ENCODE measurements around the gene SPTB. TPM values are rescaled to one million over a fixed set of nuclear protein-coding genes. Genes with fewer than 3 reads are reported as not detected.

SPTB gene
- total RNA-seq, 1 experiment from 2014 or later: 0.13 TPM

DNA sequence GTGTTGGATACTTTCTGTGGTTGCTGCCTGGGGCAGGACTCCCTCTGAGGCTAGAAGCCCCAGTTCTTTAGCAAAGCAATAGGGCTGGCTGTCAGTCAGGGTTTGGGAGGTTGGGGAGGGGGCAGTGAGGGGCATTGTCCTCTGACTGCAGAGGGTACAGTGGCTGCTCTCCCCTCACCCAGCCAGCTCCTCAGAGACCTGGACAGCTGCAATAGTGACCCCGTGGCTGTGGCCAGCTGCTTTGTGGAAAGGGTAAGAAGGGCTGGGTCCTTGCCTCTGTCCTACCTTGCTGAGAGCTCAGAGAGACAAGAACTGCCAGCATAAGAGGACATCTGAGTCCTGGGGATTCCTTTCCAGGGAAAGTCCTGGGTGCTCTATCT, 149.7 kb downstream of the SPTB start:
- H3K4me3 ChIP-seq: no peak overlapping the region
- no peaks in the 10 kb centered on the region for H3K36me3 ChIP-seq
- no peaks in the 10 kb centered on the region for H3K27me3 ChIP-seq
- no peak for DNase-seq
- H3K9me3 ChIP-seq: no peaks in the 10 kb centered on the region

DNA sequence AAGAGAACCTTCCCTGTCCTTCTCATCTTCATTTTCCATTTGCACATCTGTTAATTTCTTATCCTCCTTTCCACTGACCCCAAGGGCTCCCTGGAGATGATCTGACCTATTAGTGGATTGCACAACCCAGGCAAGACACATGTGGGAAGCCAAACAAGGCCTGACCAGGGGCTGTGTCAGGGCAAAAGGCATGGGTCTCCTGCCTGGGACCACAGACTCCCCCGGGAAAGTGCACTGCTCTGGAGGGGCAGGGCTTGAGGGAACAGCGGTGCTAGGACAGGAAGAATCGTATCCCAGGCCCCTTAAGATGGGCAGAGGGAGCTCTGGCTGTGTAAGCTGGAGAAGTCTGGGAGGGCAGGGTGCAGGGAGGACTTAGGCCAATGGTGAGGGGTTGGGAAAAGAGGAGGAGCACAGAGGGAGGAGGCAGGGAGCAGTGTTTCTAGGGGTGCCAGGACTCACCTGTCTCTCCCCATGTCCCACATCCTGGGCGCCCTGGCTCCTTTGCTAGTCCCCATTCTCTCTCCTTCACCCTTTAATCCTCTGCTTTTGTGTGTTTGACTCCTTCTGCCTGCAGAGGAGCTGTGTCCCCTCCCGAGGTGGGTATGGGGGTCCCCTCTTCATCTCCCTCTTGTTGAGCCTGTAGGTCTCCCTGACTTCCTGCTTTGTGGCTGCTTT, 150.2 kb downstream of the SPTB start:
- DNase-seq: no peak
- Histone ChIP-seq H3K36me3 (no peaks in the 10 kb centered on the region), H3K9me3 (no peaks in the 10 kb centered on the region), H3K4me3 (no peak overlapping the region), H3K27me3 (no peaks in the 10 kb centered on the region)

DNA sequence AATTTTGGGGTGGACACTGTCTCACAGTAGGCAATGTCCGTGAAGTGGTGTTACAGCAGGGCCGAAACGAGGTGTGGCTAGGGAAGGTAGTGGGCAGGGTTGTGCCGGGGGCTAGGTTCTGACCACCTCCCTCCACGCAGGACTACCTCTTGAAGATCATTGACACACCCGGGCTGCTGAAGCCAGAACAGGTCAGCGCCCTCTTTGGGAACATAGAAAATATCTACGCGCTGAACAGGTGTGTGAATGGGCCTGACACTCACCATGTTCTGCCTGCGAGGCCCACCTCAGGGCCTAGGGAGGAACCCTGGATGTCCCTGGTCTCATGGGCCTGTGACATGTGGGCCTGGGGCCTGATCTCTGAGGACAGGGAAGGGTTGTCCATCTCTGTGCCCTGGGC, 150.9 kb downstream of the SPTB start:
- no peak overlapping the region for H3K4me3 ChIP-seq

DNA sequence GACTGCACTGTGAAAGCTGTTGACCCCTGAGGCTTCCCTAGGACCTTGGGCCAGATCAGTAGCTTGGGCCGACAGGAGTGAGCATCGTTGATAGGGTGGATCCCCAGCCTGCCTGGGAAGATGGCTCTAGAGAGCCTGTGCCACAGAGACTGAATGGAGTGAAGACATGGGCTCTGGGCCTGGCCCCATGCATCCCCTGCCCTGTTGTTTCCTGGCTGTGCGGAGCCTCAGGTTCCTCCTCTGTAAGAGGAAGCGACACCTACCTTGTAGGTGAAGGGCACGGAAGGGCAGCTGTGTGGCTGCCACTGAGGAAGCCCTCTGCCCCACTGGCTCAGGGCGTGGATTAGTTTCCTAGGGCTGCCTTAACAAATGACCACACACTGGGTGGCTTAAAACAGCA, 151.6 kb downstream of the SPTB start:
- DNase-seq: no peak
- Histone ChIP-seq H3K4me3 (no peak overlapping the region), H3K9me3 (no peaks in the 10 kb centered on the region), H3K36me3 (no peaks in the 10 kb centered on the region), H3K27me3 (no peaks in the 10 kb centered on the region)

More for the DNA sequence above, 150.9 kb downstream of the SPTB start:
- DNase-seq: no peak
- no peaks in the 10 kb centered on the region for H3K36me3 ChIP-seq
- H3K27me3 ChIP-seq: no peaks in the 10 kb centered on the region
- H3K9me3 ChIP-seq: no peaks in the 10 kb centered on the region

DNA sequence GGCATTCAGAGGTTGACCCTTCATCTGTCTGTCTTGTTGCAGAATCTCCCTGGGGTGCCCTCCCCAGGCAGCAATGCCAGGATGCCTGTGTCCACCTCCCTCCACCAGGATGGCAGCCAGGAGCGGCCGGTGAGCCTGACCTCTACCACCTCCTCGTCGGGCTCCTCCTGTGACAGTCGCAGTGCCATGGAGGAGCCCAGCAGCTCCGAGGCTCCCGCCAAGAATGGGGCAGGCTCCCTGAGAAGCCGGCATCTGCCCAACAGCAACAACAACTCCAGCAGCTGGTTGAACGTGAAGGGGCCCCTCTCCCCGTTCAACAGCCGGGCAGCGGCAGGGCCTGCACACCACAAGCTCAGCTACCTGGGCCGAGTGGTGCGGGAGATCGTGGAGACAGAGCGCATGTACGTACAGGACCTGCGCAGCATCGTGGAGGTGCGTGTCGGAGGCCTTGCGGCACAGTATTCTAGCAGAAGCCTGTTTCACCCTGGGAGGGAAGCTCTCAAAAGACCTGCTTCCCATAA, 152.1 kb downstream of the SPTB start:
- Histone ChIP-seq H3K36me3 (no peaks in the 10 kb centered on the region), H3K27me3 (no peaks in the 10 kb centered on the region), H3K9me3 (no peaks in the 10 kb centered on the region), H3K4me3 (no peak overlapping the region)
- no peak for DNase-seq

DNA sequence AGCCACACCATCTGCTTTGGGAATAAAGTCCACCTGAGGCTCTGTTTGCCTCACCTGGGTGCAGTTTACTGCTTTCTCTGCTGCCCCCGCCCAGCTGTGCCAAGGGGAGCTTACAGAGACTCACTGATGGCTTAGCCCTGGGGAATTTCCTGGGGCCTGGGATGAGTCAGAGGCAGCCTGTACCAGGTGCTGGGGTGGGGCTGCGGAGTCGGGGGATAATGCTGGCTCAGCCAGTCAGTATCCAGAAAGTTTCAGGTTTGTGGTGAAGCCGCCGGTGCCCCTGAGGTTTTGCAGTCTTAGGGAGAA, 153.2 kb downstream of the SPTB start:
- H3K27me3 ChIP-seq: no peaks in the 10 kb centered on the region
- H3K36me3 ChIP-seq: no peaks in the 10 kb centered on the region
- no peak overlapping the region for H3K4me3 ChIP-seq
- no peaks in the 10 kb centered on the region for H3K9me3 ChIP-seq
- peak; percentile 61 for DNase-seq

DNA sequence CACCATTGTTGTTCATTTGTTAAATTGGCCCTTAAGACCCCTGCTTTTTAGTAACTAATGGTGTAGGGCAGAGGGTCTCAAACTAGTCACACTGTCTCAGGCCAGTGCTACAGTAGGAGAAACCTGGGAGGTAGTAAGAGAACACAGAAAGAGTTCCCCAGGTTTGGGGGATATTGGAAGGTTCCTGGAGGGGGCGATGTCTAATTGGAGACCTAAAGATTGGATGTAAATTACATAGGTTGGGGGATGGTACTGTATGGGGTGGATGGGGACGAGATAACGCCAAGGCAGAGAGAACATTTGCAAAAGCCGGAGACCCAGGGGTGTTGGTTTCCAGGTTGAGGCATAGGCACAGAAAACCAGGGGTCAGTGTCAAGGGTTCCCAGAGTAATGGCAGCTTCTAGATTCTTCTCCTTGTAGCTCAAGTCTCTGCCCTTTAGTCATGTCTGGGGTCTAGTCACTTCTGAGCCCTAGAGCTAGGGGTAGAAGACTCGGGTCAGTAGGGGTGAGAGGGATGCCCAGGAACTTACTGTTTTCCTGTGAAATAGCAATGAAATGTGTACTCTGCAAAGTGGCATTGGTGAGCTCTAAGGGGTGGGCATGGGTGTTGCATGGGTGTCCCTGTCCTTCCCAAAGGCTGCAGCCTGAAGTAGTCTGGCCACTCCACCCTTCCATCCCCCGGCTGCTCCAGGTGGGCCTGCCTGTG, 153.7 kb downstream of the SPTB start:
- Histone ChIP-seq H3K4me3 (no peak overlapping the region), H3K9me3 (no peaks in the 10 kb centered on the region), H3K36me3 (no peaks in the 10 kb centered on the region), H3K27me3 (no peaks in the 10 kb centered on the region)
- DNase-seq: no peak

DNA sequence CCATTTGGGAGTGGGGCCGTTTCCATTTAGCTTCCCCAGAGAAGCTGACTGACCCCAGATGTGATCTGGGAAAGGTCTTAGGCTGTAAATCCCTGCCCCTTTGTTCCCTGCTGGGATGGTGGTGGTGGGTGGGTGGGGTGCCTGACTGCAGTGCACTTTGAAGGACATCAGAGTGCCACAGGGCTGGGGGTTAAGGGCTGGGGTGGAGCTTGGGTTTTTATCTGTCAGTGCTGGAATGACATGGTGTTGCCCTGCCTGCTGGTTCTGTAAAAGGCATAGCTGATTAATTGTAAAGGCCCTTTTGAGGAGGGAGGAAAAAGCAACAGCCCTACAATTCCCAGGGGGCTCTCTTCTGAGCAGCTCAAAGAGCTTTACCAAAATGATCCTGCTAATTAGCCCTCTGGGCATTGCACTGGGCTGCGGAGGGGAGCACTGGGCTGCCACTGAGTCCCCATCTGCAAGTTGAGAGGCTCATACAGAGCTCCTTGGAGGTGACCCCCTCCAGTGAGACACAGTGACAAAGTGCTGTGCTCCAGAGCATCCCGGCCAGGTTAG, 154.4 kb downstream of the SPTB start:
- no peak for DNase-seq
- no peaks in the 10 kb centered on the region for H3K9me3 ChIP-seq
- H3K4me3 ChIP-seq: no peak overlapping the region
- H3K27me3 ChIP-seq: no peaks in the 10 kb centered on the region
- H3K36me3 ChIP-seq: no peaks in the 10 kb centered on the region

DNA sequence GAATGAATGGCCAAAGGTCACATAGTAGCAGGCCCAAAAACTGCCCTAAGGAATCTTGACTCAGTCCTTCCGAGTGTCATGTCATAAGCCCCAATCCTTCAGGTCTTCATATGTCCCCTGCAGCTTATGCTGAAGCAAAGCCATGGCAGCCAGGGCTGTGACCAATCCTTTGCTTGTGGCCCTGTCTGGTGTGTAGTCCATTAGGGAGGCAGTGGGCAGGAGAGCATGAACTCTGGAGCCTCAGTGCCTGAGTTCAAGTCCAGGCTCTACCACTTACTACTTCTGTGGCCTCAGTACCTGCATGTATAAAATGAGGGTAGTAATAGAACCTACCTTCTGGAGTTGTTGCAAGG, 155.2 kb downstream of the SPTB start:
- no peaks in the 10 kb centered on the region for H3K27me3 ChIP-seq
- H3K36me3 ChIP-seq: no peaks in the 10 kb centered on the region
- no peak for DNase-seq
- H3K4me3 ChIP-seq: no peak overlapping the region
- H3K9me3 ChIP-seq: no peaks in the 10 kb centered on the region

DNA sequence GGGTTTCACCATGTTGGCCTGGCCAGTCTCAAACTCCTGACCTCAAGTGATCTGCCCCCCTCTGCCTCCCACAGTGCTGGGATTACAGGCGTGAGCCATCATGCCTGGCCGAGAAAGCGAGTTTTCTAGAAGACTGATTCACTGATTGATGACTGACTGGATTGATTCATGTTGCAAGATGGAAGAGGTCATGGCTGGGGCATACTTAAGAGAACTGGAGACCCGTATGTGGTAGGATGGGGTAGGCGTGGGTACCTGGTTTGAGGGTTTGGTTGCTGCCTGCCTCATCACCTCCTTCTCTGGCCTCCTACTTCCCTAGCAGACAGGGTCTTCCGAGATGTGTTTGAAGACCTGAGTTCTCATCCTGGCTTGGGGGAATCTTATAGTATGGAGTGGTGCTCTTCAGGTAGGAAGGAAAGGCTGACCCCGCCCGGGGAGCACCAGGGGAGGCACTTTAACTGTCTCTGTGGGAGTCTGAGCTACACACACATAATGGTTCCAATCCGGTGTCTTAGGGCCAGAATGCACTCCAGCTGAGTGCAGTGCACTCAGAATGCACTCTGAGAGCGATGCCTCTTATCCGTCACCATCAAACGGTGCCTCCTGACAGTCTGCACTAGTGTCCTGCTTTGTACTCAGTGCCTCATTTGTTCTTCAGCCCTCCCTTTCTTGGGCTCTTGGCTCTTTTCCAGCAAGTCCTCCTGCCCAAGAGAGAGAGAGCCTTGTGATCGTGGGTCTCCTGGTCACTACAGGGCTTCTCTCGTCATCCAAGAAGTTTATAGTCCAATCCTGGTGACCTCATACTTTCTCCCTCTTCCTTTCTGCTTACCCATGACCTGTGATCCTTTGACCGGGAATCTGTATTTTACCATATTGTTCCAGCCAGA, 155.8 kb downstream of the SPTB start:
- Histone ChIP-seq H3K9me3 (no peaks in the 10 kb centered on the region), H3K4me3 (no peak overlapping the region), H3K36me3 (no peaks in the 10 kb centered on the region), H3K27me3 (no peaks in the 10 kb centered on the region)
- peak; percentile 52 for DNase-seq

DNA sequence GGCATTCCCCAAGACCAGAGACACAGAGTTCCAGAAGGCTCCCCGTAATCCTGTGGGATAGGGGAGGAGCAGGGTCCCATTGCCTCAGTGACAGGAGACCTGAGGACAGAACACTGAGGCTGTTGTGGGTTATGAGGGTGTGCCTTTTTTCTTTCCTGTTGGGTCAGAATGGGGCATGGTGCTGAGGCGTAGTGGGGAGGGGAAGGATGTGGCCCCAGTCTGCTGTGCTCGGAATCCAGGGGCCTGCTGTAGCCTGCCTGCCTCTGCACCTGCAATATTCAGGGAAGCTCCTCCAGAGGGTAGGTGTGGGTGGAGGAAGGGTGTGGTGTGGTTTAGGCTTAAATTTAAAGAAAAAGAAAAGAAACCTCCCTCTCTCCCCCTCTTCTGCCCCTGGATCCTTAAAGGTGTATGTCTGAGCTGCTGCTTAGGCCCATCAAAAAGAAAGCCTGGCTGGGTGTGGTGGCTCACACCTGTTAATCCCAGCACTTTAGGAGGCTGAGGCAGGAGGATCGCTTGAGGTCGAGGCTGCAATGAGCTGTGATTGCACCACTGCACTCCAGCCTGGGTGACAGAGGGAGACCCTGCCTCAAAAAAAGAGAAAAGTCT, 156.8 kb downstream of the SPTB start:
- Histone ChIP-seq H3K4me3 (no peak overlapping the region), H3K27me3 (no peaks in the 10 kb centered on the region), H3K36me3 (no peaks in the 10 kb centered on the region), H3K9me3 (no peaks in the 10 kb centered on the region)
- no peak for DNase-seq

DNA sequence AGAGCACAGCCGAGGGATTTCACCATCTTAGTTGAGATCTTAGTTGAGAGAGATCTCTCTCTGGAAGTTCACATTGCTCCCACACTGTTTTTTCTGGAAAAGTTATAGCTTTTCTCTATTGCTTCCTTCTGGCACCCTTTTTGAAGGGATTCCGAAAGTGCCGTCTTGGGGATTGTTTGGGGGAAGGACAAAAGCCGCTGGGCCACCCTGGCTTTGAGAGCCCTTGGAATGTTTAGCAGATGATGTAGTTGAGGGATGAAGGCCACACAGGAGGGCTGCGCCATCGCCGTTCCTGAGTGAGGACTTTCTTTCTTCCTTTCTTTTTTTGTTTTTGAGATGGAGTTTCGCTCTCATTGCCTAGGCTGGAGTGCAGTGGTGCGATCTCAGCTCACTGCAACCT, 157.8 kb downstream of the SPTB start:
- DNase-seq: no peak
- H3K9me3 ChIP-seq: no peaks in the 10 kb centered on the region
- H3K36me3 ChIP-seq: no peaks in the 10 kb centered on the region
- H3K27me3 ChIP-seq: no peaks in the 10 kb centered on the region
- H3K4me3 ChIP-seq: no peak overlapping the region

DNA sequence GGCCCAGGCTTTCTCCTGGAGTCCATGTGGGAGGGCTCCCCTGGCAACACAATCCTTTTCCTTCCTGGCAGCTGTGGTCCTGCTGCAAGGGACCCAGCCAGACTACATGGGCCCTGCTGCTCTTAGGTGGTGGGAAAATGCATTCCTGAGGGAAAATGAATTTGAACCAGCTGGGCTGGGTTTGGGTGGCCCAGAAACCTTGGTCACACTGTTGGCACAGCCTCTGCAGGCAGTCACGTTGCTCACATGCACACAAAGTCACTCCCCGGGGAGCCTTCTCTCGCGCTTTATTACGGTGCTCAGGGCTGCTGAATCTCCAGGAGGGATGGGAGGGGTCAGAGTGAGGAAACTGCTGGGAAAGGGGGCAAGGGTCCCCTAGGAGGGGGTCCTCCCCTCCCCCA, 158.3 kb downstream of the SPTB start:
- peak; percentile 89 for DNase-seq

DNA sequence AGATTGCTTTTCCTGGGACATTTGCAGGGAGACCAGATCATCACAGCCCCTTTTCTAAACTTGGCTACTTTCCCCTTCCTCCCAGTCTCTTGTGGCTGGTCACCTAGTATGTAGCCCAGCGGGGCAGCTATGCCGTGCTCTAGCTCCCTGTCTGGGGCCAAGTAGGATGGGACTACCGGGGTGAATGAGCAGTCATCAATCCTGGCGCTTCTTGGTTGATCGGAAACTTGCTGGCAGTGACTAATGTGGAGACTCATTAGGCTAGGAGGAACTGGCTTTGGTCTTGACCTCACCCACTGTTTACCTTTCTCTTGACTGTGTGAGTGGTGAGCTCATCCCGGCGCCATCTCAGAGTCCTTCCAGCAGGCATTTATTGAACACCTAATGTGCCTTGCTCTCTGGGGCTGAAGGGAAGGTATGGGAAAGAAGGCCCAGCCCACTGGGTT, 159.6 kb downstream of the SPTB start:
- H3K27me3 ChIP-seq: no peaks in the 10 kb centered on the region
- no peak overlapping the region for H3K4me3 ChIP-seq
- H3K36me3 ChIP-seq: no peaks in the 10 kb centered on the region
- peak; percentile 95 for DNase-seq
- H3K9me3 ChIP-seq: no peaks in the 10 kb centered on the region

More for the DNA sequence above, 158.3 kb downstream of the SPTB start:
- no peaks in the 10 kb centered on the region for H3K9me3 ChIP-seq
- H3K4me3 ChIP-seq: no peak overlapping the region
- no peaks in the 10 kb centered on the region for H3K36me3 ChIP-seq
- no peaks in the 10 kb centered on the region for H3K27me3 ChIP-seq

DNA sequence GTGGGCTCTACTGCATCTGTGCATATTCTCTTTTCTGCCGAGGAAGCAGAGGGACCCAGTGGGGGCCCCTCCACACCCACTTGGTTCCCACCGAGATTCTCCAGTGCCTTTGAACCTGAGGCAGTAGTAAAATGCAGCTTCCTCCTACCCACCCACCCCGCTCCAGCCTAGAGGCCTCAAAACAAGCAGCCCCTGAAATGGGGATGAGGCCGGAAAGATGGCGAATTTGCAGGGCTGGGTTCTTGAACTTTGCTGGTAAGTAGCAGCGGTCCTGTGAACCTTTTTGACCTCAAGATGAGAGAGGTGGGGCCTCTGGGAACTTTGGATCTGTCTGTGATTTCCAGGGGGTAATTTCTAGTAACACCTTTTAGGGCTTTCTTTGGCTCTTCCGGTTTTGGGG, 160.1 kb downstream of the SPTB start:
- H3K27me3 ChIP-seq: no peaks in the 10 kb centered on the region
- no peak overlapping the region for H3K4me3 ChIP-seq
- H3K36me3 ChIP-seq: peaks cover 3% of the 10 kb centered on the region; the same call in 1 of the 2 replicates
- DNase-seq: no peak
- no peaks in the 10 kb centered on the region for H3K9me3 ChIP-seq

DNA sequence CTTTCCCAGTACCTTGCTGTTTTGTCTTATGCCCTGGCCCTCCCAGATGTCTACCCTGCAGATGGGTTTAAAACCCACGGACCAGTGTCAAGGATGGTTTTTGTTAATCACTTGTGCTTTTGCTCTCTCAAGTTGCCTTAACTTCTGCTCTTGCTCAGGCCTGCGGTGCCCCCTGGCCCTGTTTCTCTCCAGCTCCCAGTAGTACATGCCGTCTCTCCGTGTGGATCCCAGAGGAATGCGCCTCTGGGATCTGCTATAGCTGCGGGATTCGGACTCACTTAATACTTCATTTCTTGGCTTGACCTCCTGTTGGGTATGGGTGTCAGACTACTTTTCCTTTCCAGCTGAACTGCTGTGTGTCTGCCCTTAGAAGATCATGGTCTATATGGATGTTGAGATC, 160.9 kb downstream of the SPTB start:
- DNase-seq: no peak
- Histone ChIP-seq H3K4me3 (no peak overlapping the region), H3K9me3 (peaks cover 4% of the 10 kb centered on the region), H3K36me3 (peaks cover 5% of the 10 kb centered on the region; the same call in 1 of the 2 replicates), H3K27me3 (no peaks in the 10 kb centered on the region)

DNA sequence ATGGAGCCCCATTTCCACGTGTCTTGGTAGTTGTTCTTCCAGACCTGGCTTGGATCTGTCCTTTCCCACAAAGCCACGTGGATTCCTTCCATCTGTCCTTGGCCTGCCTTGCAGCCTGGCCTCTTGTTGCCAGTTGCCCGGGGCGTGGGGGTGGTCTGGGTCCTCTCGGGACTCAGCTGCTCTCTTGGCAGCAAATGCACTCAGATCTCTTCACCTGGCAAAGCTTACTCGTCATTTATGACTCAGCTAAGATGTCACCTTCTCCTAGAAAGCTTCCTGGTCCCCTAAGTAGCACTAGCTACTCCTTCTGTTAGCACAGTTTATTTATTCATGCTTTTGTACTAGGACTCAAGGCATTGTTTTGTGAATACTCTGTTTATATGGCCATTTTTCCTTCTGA, 161.8 kb downstream of the SPTB start:
- peak; percentile 30 for DNase-seq

More for the DNA sequence above, 161.8 kb downstream of the SPTB start:
- H3K9me3 ChIP-seq: peaks cover 13% of the 10 kb centered on the region
- H3K4me3 ChIP-seq: no peak overlapping the region
- H3K36me3 ChIP-seq: peaks cover 5% of the 10 kb centered on the region; the same call in 1 of the 2 replicates
- no peaks in the 10 kb centered on the region for H3K27me3 ChIP-seq
